Measurements from ENCODE around the gene AK9. TPM values are rescaled to one million over a fixed set of nuclear protein-coding genes. Genes with fewer than 3 reads are reported as not detected.

AK9 gene
- total RNA-seq, 1 experiment from 2014 or later = 2.6 TPM

- DNase-seq (ENCODE audit: low spot score) = peak; percentile 95
- ChIA-PET CTCF (no interaction called here), POLR2A (ENCODE audit: low non-redundant PET) (no interaction called here)
- Histone ChIP-seq H3K4me1 (ENCODE audit: insufficient read depth, low read length, poor library complexity, severe bottlenecking) (peaks cover 19% of the 10 kb centered on the region), H3K27me3 (replicated peaks; ENCODE audit: insufficient read depth, low read depth, low read length, poor library complexity) (no peaks in the 10 kb centered on the region), H3K36me3 (ENCODE audit: insufficient read depth, low read length, poor library complexity, severe bottlenecking) (peaks cover 28% of the 10 kb centered on the region), H3K9me3 (ENCODE audit: low read depth, low read length, poor library complexity, severe bottlenecking) (no peaks in the 10 kb centered on the region), H3K4me3 (ENCODE audit: low read depth, low read length, poor library complexity, severe bottlenecking) (peak within 1 kb of the TSS; percentile 74), H3K27ac (ENCODE audit: low read depth, low read length, poor library complexity, severe bottlenecking) (peak within 1 kb of the TSS; percentile 79)
- intact Hi-C loops (cut with micrococcal nuclease; ENCODE audit: unreplicated experiment) = no loop called here
- no TSS peak for BruUV-seq (replicated peaks)
- TF ChIP-seq EZH2 (IDR thresholded peaks at IDR 0.05; ENCODE audit: borderline replicate concordance, low read depth, low read length, poor library complexity, severe bottlenecking) (no peak), CTCF (conservative IDR thresholded peaks at IDR 0.05; ENCODE audit: low read depth, low read length) (no peak)
Observed at GRCh38 chr6:109482905-109483734, 207.9 kb downstream of the AK9 start, which contains the start of gene ZBTB24. Gene ZBTB24 (minus strand): TSS chr6:109483219. CDS start chr6:109482026, 1,193 bp downstream.

- H3K36me3 ChIP-seq (ENCODE audit: insufficient read depth, low read length, poor library complexity, severe bottlenecking) = peaks cover 37% of the 10 kb centered on the region
- CTCF ChIA-PET = no interaction called here
- intact Hi-C loops (cut with micrococcal nuclease; ENCODE audit: unreplicated experiment) = no loop called here
- no peak overlapping the region for H3K4me3 ChIP-seq (ENCODE audit: low read depth, low read length, poor library complexity, severe bottlenecking)
- H3K9me3 ChIP-seq (ENCODE audit: low read depth, low read length, poor library complexity, severe bottlenecking) = no peaks in the 10 kb centered on the region
- TF ChIP-seq EZH2 (IDR thresholded peaks at IDR 0.05; ENCODE audit: borderline replicate concordance, low read depth, low read length, poor library complexity, severe bottlenecking) = no peak
- no peak for TF ChIP-seq CTCF (conservative IDR thresholded peaks at IDR 0.05; ENCODE audit: low read depth, low read length)
- peaks cover 19% of the 10 kb centered on the region for H3K4me1 ChIP-seq (ENCODE audit: insufficient read depth, low read length, poor library complexity, severe bottlenecking)
- POLR2A ChIA-PET (ENCODE audit: low non-redundant PET) = interaction anchor here (0.6 kb wide), 1 partner anchor 328 kb away, joined by 11 read pairs; no protein-coding TSS in a partner anchor
- H3K27ac ChIP-seq (ENCODE audit: low read depth, low read length, poor library complexity, severe bottlenecking) = no peak overlapping the region
- DNase-seq (ENCODE audit: low spot score) = no peak
- H3K27me3 ChIP-seq (replicated peaks; ENCODE audit: insufficient read depth, low read depth, low read length, poor library complexity) = no peaks in the 10 kb centered on the region
- BruUV-seq (replicated peaks) = TSS peak; percentile 54
Observed at GRCh38 chr6:109480993-109481480, 210.0 kb downstream of the AK9 start.

GRCh38 chr6:109478841-109479624 is 212.0 kb downstream of the AK9 start:
- CTCF ChIA-PET = no interaction called here
- intact Hi-C loops (cut with micrococcal nuclease; ENCODE audit: unreplicated experiment) = no loop called here

More at GRCh38 chr6:109478841-109479624, 212.0 kb downstream of the AK9 start:
- H3K4me3 ChIP-seq (ENCODE audit: low read depth, low read length, poor library complexity, severe bottlenecking) = peak overlapping the region; percentile 15
- no peaks in the 10 kb centered on the region for H3K9me3 ChIP-seq (ENCODE audit: low read depth, low read length, poor library complexity, severe bottlenecking)
- no peak overlapping the region for H3K27ac ChIP-seq (ENCODE audit: low read depth, low read length, poor library complexity, severe bottlenecking)
- no peaks in the 10 kb centered on the region for H3K27me3 ChIP-seq (replicated peaks; ENCODE audit: insufficient read depth, low read depth, low read length, poor library complexity)
- POLR2A ChIA-PET (ENCODE audit: low non-redundant PET) = no interaction called here
- BruUV-seq (replicated peaks) = no TSS peak
- TF ChIP-seq EZH2 (IDR thresholded peaks at IDR 0.05; ENCODE audit: borderline replicate concordance, low read depth, low read length, poor library complexity, severe bottlenecking) = no peak
- no peak for TF ChIP-seq CTCF (conservative IDR thresholded peaks at IDR 0.05; ENCODE audit: low read depth, low read length)
- H3K4me1 ChIP-seq (ENCODE audit: insufficient read depth, low read length, poor library complexity, severe bottlenecking) = peaks cover 16% of the 10 kb centered on the region
- no peak for DNase-seq (ENCODE audit: low spot score)
- H3K36me3 ChIP-seq (ENCODE audit: insufficient read depth, low read length, poor library complexity, severe bottlenecking) = peaks cover 50% of the 10 kb centered on the region

Measured in A673 (cell line).